Kidney epithelial cell (primary cell): Measurements from ENCODE around the gene PSMD3. TPM values are rescaled to one million over a fixed set of nuclear protein-coding genes. Genes with fewer than 3 reads are reported as not detected.
"Not testable (repeated sequence)": the region's sequence is repeated elsewhere in the genome, so short reads cannot be mapped to it uniquely, and the experiment has no call there.

ENCODE experiments used
- DNase-seq: peaks from one replicate; pipeline ENCODE4 v3.0.0-alpha.2; 2010; ENCODE audit warnings: low read depth
- H3K27me3 ChIP-seq: 2 replicates; pipeline ENCODE4 v1.6.0; 2011; ENCODE audit warnings: low read length; ENCODE audit not compliant: control insufficient read depth, insufficient read depth
- H3K36me3 ChIP-seq: 2 replicates; pipeline ENCODE4 v1.5.1; 2011; ENCODE audit warnings: low read length; ENCODE audit not compliant: control insufficient read depth, insufficient read depth
- H3K4me3 ChIP-seq: 2 replicates; pipeline ENCODE4 v1.5.1; 2011; ENCODE audit warnings: low read depth, mild to moderate bottlenecking, control low read depth, low read length
- total RNA-seq: library from RNA; depleted of rRNA; stranded (reverse); fragments of >200 nt; gene quantifications from 2 replicates; pipeline ENCODE4 v1.2.3, GENCODE V29; 2015
- TF ChIP-seq, protein P1 (sequence below): IDR thresholded peaks from 2 replicates; pipeline ENCODE4 v1.5.1; 2011; ENCODE audit warnings: mild to moderate bottlenecking, moderate library complexity, low read length, control low read depth, inconsistent platforms; ENCODE audit not compliant: insufficient read depth, poor library complexity, severe bottlenecking

Gene PSMD3
- total RNA-seq, 1 donor from 2014 or later, result 104 TPM

DNA sequence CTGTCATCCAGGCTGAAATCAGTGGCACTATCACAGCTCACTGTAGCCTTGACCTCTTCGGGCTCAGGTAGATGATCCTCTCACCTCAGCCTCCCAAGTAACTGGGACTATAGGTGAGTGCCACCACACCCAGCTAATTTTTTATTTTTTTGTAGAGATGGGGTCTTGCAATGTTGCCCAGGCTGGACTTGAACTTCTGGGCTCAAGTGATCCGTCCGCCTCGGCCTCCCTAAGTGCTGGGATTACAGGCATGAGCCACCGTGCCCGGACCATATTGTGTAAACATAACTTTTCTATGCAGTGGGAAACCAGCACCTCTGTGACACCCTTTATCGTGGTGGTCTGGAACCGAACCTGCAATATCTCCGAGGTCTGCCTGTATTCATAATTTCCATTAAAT, 23.5 kb downstream of the PSMD3 start:
- DNase-seq, result no peak
- Histone ChIP-seq H3K36me3 (no peaks in the 10 kb centered on the region), H3K4me3 (no peak overlapping the region), H3K27me3 (no peaks in the 10 kb centered on the region)
- TF ChIP-seq, protein P1, sequence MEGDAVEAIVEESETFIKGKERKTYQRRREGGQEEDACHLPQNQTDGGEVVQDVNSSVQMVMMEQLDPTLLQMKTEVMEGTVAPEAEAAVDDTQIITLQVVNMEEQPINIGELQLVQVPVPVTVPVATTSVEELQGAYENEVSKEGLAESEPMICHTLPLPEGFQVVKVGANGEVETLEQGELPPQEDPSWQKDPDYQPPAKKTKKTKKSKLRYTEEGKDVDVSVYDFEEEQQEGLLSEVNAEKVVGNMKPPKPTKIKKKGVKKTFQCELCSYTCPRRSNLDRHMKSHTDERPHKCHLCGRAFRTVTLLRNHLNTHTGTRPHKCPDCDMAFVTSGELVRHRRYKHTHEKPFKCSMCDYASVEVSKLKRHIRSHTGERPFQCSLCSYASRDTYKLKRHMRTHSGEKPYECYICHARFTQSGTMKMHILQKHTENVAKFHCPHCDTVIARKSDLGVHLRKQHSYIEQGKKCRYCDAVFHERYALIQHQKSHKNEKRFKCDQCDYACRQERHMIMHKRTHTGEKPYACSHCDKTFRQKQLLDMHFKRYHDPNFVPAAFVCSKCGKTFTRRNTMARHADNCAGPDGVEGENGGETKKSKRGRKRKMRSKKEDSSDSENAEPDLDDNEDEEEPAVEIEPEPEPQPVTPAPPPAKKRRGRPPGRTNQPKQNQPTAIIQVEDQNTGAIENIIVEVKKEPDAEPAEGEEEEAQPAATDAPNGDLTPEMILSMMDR, result no peak

DNA sequence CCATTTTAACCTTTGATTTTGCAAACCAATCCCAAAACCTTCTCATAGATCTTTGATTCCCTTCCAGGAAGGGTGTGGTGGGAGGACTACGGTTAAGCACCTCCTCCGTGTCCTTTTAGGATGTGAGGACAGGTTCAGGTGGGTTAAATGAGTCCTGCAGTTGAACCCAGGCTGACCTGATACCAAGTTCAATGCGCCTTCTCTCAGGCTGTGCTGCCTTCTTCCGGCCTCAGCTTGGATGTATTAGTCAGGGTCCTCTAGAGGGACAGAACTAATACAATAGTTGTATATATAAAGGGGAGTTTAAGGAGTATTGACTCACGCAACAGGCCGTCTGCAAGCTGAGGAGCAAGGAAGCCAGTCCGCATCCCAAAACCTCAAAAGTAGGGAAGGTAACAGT, 24.1 kb downstream of the PSMD3 start:
- H3K27me3 ChIP-seq, result no peaks in the 10 kb centered on the region
- no peak overlapping the region for H3K4me3 ChIP-seq
- no peak for DNase-seq
- no peaks in the 10 kb centered on the region for H3K36me3 ChIP-seq
- TF ChIP-seq, protein P1, result no peak

DNA sequence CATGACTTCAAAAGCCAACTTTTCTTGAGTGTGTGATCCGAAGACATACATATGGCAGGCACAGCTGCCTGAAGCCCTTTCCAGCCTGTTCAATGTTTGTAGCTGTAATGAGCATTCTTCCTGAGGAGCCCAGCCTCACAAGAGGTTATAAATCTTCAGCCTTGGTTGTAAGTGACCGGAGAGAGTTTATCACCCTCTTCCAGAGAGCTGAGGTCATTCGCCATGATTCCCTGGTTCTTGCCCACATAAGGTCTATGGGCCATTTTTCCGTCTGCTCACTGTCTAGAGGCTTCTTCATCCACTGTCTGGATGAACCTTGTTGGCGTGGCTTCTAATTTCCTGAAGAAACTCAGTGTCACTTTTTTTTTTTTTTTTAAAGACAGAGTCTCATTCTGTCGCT, 24.9 kb downstream of the PSMD3 start:
- no peaks in the 10 kb centered on the region for H3K36me3 ChIP-seq
- H3K27me3 ChIP-seq, result no peaks in the 10 kb centered on the region
- no peak for DNase-seq
- no peak overlapping the region for H3K4me3 ChIP-seq
- TF ChIP-seq, protein P1, result no peak

DNA sequence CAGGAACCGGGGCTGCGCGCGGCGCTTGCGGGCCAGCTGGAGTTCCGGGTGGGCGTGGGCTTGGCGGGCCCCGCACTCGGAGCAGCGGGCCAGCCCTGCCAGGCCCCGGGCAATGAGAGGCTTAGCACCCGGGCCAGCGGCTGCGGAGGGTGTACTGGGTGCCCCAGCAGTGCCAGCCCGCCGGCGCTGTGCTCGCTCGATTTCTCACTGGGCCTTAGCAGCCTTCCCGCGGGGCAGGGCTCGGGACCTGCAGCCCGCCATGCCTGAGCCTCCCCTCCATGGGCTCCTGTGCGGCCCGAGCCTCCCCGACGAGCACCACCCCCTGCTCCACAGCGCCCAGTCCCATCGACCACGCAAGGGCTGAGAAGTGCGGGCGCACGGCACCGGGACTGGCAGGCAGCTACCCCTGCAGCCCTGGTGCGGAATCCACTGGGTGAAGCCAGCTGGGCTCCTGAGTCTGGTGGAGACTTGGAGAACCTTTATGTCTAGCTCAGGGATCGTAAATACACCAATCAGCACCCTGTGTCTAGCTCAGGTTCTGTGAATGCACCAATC, 30.4 kb downstream of the PSMD3 start:
- H3K36me3 ChIP-seq, H3K27me3 ChIP-seq, DNase-seq, H3K4me3 ChIP-seq: not testable (repeated sequence)

DNA sequence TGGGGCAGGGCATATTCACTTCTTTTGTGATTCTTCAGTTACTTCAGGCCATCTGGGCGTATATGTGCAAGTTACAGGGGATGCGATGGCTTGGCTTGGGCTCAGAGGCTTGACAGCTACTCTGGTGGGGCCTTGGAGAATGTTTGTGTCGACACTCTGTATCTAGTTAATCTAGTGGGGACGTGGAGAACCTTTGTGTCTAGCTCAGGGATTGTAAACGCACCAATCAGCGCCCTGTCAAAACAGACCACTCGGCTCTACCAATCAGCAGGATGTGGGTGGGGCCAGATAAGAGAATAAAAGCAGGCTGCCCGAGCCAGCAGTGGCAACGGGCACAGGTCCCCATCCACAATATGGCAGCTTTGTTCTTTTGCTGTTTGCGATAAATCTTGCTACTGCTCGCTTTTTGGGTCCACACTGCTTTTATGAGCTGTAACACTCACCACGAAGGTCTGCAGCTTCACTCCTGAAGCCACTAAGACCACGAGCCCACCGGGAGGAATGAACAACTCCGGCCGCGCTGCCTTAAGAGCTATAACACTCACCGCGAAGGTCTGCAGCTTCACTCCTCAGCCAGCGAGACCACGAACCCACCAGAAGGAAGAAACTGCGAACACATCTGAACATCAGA, 31.5 kb downstream of the PSMD3 start:
- not testable (repeated sequence) for H3K27me3 ChIP-seq, H3K36me3 ChIP-seq, DNase-seq, H3K4me3 ChIP-seq

DNA sequence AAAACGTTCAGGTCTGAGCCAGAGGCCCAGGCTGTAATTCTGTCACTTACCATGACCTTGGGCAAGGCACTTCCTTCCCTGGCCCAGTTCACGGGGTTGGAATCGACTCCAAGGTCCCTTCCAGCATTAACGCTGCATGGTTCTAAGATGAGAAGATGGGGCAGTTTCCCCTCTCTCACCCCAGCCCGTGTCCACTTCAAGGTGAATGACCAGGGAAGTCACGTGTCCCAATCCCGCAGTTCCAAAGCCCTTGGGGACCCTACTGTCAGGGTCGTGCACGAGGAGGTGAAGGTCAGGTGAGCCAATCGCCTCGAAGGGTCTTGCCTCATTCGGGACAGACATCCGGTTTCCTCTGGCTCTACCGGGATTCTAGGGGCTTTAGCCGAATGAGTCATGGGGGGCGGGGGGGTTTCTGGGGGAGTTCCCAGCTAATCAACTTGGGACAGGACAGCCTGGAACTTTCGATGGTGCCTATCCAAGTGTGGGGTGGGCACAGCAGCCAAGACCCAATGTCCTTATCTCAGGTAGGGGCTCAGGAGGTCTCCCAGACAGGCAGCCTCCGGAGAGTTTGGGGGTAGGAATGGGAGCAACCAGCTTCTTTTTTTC, 33.9 kb downstream of the PSMD3 start:
- Histone ChIP-seq H3K4me3 (no peak overlapping the region), H3K27me3 (no peaks in the 10 kb centered on the region), H3K36me3 (no peaks in the 10 kb centered on the region)
- DNase-seq, result no peak
- TF ChIP-seq, protein P1, result no peak
